K562 treated with DMSO at 1 percent for 48 hours (cell line): Measurements from ENCODE around the gene TOR1A. TPM values are rescaled to one million over a fixed set of nuclear protein-coding genes. Genes with fewer than 3 reads are reported as not detected.

ENCODE experiments used
- total RNA-seq: library from RNA; unstranded; fragments of 300-600 nt; gene quantifications from 2 replicates; pipeline ENCODE4 v1.2.3, GENCODE V29; 2022; ENCODE audit warnings: low replicate concordance; ENCODE audit errors: extremely low read depth

Gene TOR1A
- not detected in 2 replicates for total RNA-seq

GRCh38 chr9:129823935-129824601, at the start of gene TOR1A:
Gene TOR1A (minus strand): TSS chr9:129824136. CDS start chr9:129824085, 51 bp downstream.

GRCh38 chr9:129835128-129835859, 11.4 kb upstream of the TOR1A start, which contains the start of the genes C9orf78 and USP20:
Gene C9orf78 (minus strand): TSS chr9:129835275. CDS start chr9:129835221, 54 bp downstream.
Gene USP20 (plus strand): TSS chr9:129835458. CDS start chr9:129852556, 17,098 bp downstream.

GRCh38 chr9:129802833-129803675, 20.9 kb downstream of the TOR1A start, which contains the start of gene TOR1B:
Gene TOR1B (plus strand): TSS chr9:129803184. CDS start chr9:129803213, 29 bp downstream.

Other genes starting within 250 kb of the TOR1A start
- gene C9orf50, start 203.0 kb downstream of the TOR1A start, total RNA-seq: not detected in 2 replicates
- not detected in 2 replicates for gene NTMT1, start 198.0 kb downstream of the TOR1A start, total RNA-seq
- gene ASB6, start 182.0 kb downstream of the TOR1A start, total RNA-seq: not detected in 2 replicates
- gene PRRX2, start 158.5 kb downstream of the TOR1A start, total RNA-seq: not detected in 2 replicates
- not detected in 2 replicates for gene PTGES, start 71.1 kb downstream of the TOR1A start, total RNA-seq
- not detected in 2 replicates for gene TOR1B, start 21.0 kb downstream of the TOR1A start, total RNA-seq
- not detected in 2 replicates for gene C9orf78, start 11.1 kb upstream of the TOR1A start, total RNA-seq
- gene USP20, start 11.3 kb upstream of the TOR1A start, total RNA-seq: 112 TPM in 1 of 2 replicates, not detected in the other
- not detected in 2 replicates for gene FNBP1, start 219.1 kb upstream of the TOR1A start, total RNA-seq
- gene GPR107, start 229.8 kb upstream of the TOR1A start, total RNA-seq: not detected in 2 replicates